Measurements from ENCODE around the gene SYT2.

DNA sequence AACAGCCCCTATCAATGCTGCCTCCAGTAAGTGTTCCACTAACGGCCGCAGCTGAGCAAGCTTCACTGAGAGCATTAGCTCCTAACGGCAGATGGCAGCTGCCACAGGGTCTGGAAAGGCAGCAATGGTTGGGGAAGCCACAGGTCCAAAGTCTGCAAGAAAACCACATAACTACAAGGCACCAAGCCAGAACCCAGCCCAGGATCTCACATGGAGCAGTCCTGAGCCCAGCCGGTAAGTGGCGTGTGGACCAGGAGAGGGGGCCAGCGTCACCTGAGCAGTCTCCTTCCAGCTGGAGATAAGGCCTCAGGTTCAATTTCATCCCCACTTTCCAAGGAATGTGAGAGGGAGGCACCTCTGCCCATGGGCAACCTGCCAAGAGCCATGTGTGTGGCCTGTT lies 13.2 kb downstream of the SYT2 start:
- TF ChIP-seq POLR2A (IDR thresholded peaks at IDR 0.05), result no peak
- TF ChIP-seq, protein P1, sequence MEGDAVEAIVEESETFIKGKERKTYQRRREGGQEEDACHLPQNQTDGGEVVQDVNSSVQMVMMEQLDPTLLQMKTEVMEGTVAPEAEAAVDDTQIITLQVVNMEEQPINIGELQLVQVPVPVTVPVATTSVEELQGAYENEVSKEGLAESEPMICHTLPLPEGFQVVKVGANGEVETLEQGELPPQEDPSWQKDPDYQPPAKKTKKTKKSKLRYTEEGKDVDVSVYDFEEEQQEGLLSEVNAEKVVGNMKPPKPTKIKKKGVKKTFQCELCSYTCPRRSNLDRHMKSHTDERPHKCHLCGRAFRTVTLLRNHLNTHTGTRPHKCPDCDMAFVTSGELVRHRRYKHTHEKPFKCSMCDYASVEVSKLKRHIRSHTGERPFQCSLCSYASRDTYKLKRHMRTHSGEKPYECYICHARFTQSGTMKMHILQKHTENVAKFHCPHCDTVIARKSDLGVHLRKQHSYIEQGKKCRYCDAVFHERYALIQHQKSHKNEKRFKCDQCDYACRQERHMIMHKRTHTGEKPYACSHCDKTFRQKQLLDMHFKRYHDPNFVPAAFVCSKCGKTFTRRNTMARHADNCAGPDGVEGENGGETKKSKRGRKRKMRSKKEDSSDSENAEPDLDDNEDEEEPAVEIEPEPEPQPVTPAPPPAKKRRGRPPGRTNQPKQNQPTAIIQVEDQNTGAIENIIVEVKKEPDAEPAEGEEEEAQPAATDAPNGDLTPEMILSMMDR (IDR thresholded peaks at IDR 0.05), result no peak

Measured in thyroid gland (tissue), 4 donors.